ENCODE results near the gene ALS2. TPM values are rescaled to one million over a fixed set of nuclear protein-coding genes. Genes with fewer than 3 reads are reported as not detected.

Gene ALS2
- total RNA-seq, 1 donor from 2014 or later, result 41.0 TPM

GRCh38 chr2:201821080-201821479, 40.3 kb upstream of the ALS2 start:
- no peak for DNase-seq (ENCODE audit: low spot score)

DNA sequence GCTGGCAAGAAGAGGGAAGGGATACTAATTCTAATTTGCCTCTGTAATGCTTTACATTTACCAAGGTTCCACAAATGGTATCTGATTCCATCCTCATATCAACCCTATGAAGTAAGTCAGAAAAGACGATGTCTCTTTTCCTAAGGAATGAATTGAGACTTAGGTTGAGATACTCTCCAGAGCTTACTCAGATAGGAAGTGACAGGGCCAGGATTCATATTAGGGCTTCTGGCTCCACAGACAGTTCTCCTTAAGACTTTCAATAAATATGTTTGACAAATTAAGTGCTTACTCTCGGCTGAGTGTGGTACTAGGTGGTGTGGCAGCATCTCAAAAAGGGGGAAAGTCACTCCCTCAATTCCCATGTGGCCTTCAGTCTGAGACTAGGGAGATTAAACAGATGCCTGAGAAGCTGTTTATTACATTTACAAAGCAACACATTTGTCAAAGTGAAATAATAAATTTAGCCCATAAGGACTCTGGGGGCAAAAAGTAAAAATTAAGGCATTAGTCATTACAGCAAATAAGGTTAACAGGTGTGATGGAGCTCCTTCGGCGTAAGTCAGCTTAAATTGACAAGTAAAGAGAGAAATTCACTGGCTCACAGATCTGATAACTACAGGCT, 39.8 kb upstream of the ALS2 start:
- H4K20me1 ChIP-seq (ENCODE audit: low read depth), result no peaks in the 10 kb centered on the region
- H3K27ac Mint-ChIP-seq, result no peak overlapping the region
- H3K27ac ChIP-seq, result no peak overlapping the region
- no peaks in the 10 kb centered on the region for H3K27me3 ChIP-seq
- H3K36me3 Mint-ChIP-seq, result no peaks in the 10 kb centered on the region
- peaks cover 4% of the 10 kb centered on the region for H3K4me1 ChIP-seq
- no peak overlapping the region for H3K4me3 ChIP-seq
- no peak overlapping the region for H2AFZ ChIP-seq (replicated peaks)
- H3K4me1 Mint-ChIP-seq, result no peaks in the 10 kb centered on the region
- H3K36me3 ChIP-seq, result no peaks in the 10 kb centered on the region
- H3F3A ChIP-seq (ENCODE audit: low read depth), result peaks cover 6% of the 10 kb centered on the region
- H3K9me3 Mint-ChIP-seq, result peaks cover 11% of the 10 kb centered on the region
- H3K9me3 ChIP-seq (ENCODE audit: low read depth), result peaks cover 10% of the 10 kb centered on the region
- no peak overlapping the region for H3K4me2 ChIP-seq
- H3K4me3 Mint-ChIP-seq, result no peak overlapping the region
- H3K27me3 Mint-ChIP-seq (ENCODE audit: insufficient read depth, low read depth), result peaks cover 3% of the 10 kb centered on the region
- DNase-seq (ENCODE audit: low spot score), result no peak
- TF ChIP-seq EZH2 (IDR thresholded peaks at IDR 0.05) (no peak), EZH2phosphoT487 (IDR thresholded peaks at IDR 0.05) (no peak)
- TF ChIP-seq, protein P1, sequence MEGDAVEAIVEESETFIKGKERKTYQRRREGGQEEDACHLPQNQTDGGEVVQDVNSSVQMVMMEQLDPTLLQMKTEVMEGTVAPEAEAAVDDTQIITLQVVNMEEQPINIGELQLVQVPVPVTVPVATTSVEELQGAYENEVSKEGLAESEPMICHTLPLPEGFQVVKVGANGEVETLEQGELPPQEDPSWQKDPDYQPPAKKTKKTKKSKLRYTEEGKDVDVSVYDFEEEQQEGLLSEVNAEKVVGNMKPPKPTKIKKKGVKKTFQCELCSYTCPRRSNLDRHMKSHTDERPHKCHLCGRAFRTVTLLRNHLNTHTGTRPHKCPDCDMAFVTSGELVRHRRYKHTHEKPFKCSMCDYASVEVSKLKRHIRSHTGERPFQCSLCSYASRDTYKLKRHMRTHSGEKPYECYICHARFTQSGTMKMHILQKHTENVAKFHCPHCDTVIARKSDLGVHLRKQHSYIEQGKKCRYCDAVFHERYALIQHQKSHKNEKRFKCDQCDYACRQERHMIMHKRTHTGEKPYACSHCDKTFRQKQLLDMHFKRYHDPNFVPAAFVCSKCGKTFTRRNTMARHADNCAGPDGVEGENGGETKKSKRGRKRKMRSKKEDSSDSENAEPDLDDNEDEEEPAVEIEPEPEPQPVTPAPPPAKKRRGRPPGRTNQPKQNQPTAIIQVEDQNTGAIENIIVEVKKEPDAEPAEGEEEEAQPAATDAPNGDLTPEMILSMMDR (IDR thresholded peaks at IDR 0.05), result no peak
- no peaks in the 10 kb centered on the region for H3K79me2 ChIP-seq (ENCODE audit: low read depth)
- H3K9ac ChIP-seq, result no peak overlapping the region

More at GRCh38 chr2:201821080-201821479, 40.3 kb upstream of the ALS2 start:
- Mint-ChIP-seq H3K27me3 (ENCODE audit: insufficient read depth, low read depth) (peaks cover 3% of the 10 kb centered on the region), H3K4me3 (no peak overlapping the region), H3K4me1 (no peaks in the 10 kb centered on the region), H3K36me3 (no peaks in the 10 kb centered on the region), H3K9me3 (peaks cover 11% of the 10 kb centered on the region), H3K27ac (no peak overlapping the region)
- Histone ChIP-seq H3K36me3 (no peaks in the 10 kb centered on the region), H4K20me1 (ENCODE audit: low read depth) (no peaks in the 10 kb centered on the region), H3K4me2 (no peak overlapping the region), H3K27me3 (no peaks in the 10 kb centered on the region), H3K4me1 (peaks cover 4% of the 10 kb centered on the region), H3K9ac (no peak overlapping the region), H3K27ac (no peak overlapping the region), H3K79me2 (ENCODE audit: low read depth) (no peaks in the 10 kb centered on the region), H3K4me3 (no peak overlapping the region), H2AFZ (replicated peaks) (no peak overlapping the region), H3K9me3 (ENCODE audit: low read depth) (peaks cover 10% of the 10 kb centered on the region), H3F3A (ENCODE audit: low read depth) (peaks cover 6% of the 10 kb centered on the region)
- TF ChIP-seq EZH2 (IDR thresholded peaks at IDR 0.05) (no peak), EZH2phosphoT487 (IDR thresholded peaks at IDR 0.05) (no peak)
- TF ChIP-seq, protein P1 (IDR thresholded peaks at IDR 0.05), result no peak

DNA sequence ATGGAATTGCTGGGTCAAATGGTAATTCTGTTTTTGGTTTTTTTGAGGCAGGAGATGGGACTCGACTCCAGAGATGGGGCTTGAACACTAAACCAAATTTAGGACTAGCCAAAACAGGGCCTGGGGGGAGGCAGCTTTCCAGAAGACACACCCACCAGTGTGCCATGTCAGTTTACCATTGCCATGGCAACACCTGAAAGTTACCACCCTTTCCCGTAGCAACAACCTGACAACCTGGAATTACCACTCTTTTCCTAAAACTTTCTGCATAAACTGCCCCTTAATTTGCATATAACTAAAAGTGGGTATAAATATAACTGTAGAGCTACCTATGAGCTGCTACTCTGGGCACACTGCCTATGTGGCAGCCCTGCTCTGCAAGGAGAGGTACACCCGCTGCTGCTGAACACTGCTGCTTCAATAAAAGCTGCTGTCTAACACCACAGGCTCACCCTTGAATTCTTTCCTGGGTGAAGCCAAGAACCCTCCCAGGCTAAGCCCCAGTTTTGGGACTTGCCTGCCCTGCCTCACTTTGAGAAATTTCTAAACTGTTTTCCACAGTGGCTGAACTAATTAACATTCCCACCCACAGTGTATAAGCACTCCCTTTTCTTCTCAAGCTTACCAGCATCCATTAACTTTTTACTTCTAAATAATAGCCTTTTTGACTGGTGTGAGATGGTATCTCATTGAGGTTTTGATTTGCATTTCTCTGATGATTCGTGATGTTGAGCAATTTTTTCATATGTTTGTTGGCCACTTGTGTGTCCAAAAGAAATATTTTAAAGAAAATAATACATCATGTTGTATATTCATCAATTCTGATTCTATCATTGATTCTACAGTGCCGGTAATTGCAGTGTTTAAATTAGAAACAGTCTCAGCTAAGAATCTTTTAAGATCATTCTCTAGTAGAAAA, 36.2 kb upstream of the ALS2 start:
- no peaks in the 10 kb centered on the region for H4K20me1 ChIP-seq (ENCODE audit: low read depth)
- H3K9me3 Mint-ChIP-seq, result peaks cover 11% of the 10 kb centered on the region
- peaks cover 10% of the 10 kb centered on the region for H3K9me3 ChIP-seq (ENCODE audit: low read depth)
- peaks cover 6% of the 10 kb centered on the region for H3F3A ChIP-seq (ENCODE audit: low read depth)
- no peaks in the 10 kb centered on the region for H3K27me3 Mint-ChIP-seq (ENCODE audit: insufficient read depth, low read depth)
- H3K4me1 ChIP-seq, result peaks cover 4% of the 10 kb centered on the region
- no peak overlapping the region for H3K4me3 ChIP-seq
- no peak for DNase-seq (ENCODE audit: low spot score)
- H3K27me3 ChIP-seq, result no peaks in the 10 kb centered on the region
- no peak overlapping the region for H3K4me2 ChIP-seq
- no peaks in the 10 kb centered on the region for H3K79me2 ChIP-seq (ENCODE audit: low read depth)
- no peak overlapping the region for H2AFZ ChIP-seq (replicated peaks)
- H3K27ac ChIP-seq, result no peak overlapping the region
- no peak overlapping the region for H3K4me3 Mint-ChIP-seq
- H3K36me3 ChIP-seq, result no peaks in the 10 kb centered on the region
- H3K9ac ChIP-seq, result no peak overlapping the region
- no peaks in the 10 kb centered on the region for H3K36me3 Mint-ChIP-seq
- TF ChIP-seq, protein P1 (IDR thresholded peaks at IDR 0.05), result no peak
- TF ChIP-seq EZH2phosphoT487 (IDR thresholded peaks at IDR 0.05), result no peak
- no peak for TF ChIP-seq EZH2 (IDR thresholded peaks at IDR 0.05)
- H3K4me1 Mint-ChIP-seq, result no peaks in the 10 kb centered on the region
- H3K27ac Mint-ChIP-seq, result no peak overlapping the region

Data from neural progenitor cell (in vitro differentiated cells).